HG03571 (cell line): ENCODE results near the gene TRIM56.
"Not testable (repeated sequence)": the region's sequence is repeated elsewhere in the genome, so short reads cannot be mapped to it uniquely, and the experiment has no call there.

Experiments used
- ATAC-seq: cut with Tn5 transposase; IDR thresholded peaks from one replicate; pipeline ENCODE4 v1.9.1; 2021; ENCODE audit not compliant: unreplicated experiment

The TRIM56 gene

GRCh38 chr7:101129603-101130117 is 44.4 kb downstream of the TRIM56 start:
- ATAC-seq = no peak

GRCh38 chr7:101132626-101133600 is 47.6 kb downstream of the TRIM56 start:
- ATAC-seq = not testable (repeated sequence)

- ATAC-seq = no peak
Measured at GRCh38 chr7:101133621-101134398, 48.5 kb downstream of the TRIM56 start.

GRCh38 chr7:101134399-101134980 is 49.2 kb downstream of the TRIM56 start:
- ATAC-seq = no peak

GRCh38 chr7:101137651-101138212 is 52.5 kb downstream of the TRIM56 start:
- no peak for ATAC-seq

GRCh38 chr7:101138213-101138870 is 53.1 kb downstream of the TRIM56 start:
- ATAC-seq = peak; percentile 72

GRCh38 chr7:101140339-101140699 is 55.0 kb downstream of the TRIM56 start:
- ATAC-seq = no peak

GRCh38 chr7:101140746-101141382 is 55.6 kb downstream of the TRIM56 start:
- ATAC-seq = no peak
